ENCODE measurements around the gene ALDH3B2.

DNA sequence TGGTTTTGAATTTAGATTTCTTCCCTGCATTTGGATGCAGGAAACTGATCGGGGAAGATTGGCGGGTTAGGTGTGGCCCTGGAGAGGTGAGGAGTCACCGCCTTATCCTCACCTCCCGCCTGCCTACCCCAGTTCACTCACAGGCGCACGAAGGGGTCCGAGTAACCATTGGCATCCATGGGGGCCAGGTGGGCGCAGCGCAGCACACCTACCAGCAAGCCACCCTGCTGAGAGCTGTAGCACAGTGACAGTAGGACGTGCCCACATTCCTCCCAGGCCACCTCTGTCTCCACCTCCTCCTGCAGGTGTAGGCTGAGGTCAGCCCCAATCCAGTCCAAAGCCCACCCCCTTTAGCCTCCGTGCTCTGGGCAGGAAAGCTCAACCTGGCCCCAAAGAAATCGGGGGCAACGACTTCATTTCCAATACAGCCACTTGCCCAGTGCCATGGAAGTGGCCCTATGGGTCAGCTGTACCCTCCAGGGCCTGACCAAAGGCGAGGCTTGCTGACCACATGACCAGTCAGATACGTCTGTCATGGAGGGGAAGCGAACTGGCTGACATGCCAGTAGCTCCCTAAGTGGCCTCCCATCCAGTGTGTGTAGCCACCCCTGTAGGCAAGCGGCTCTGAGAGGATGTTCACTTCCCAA, 61.0 kb downstream of the ALDH3B2 start:
- TF ChIP-seq, protein P1, sequence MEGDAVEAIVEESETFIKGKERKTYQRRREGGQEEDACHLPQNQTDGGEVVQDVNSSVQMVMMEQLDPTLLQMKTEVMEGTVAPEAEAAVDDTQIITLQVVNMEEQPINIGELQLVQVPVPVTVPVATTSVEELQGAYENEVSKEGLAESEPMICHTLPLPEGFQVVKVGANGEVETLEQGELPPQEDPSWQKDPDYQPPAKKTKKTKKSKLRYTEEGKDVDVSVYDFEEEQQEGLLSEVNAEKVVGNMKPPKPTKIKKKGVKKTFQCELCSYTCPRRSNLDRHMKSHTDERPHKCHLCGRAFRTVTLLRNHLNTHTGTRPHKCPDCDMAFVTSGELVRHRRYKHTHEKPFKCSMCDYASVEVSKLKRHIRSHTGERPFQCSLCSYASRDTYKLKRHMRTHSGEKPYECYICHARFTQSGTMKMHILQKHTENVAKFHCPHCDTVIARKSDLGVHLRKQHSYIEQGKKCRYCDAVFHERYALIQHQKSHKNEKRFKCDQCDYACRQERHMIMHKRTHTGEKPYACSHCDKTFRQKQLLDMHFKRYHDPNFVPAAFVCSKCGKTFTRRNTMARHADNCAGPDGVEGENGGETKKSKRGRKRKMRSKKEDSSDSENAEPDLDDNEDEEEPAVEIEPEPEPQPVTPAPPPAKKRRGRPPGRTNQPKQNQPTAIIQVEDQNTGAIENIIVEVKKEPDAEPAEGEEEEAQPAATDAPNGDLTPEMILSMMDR (IDR thresholded peaks at IDR 0.05), result no peak
- TF ChIP-seq POLR2A (IDR thresholded peaks at IDR 0.05), result no peak

All from tibial nerve (tissue), 3 donors.